H1 (cell line): ENCODE data around the gene CCDC92B. TPM values are rescaled to one million over a fixed set of nuclear protein-coding genes. Genes with fewer than 3 reads are reported as not detected.

ENCODE experiments used
- CBX5 ChIP-seq: fragments of 300-800, 300-1000 bp; sonication (generic); IDR thresholded peaks from 2 replicates; pipeline ENCODE4 v1.7.1; 2016; ENCODE audit warnings: antibody characterized with exemption, low read length, low read depth
- CEBPB ChIP-seq: IDR thresholded peaks from 2 replicates; pipeline ENCODE4 v1.6.1; 2012; ENCODE audit warnings: low read depth, low read length
- FOSL1 ChIP-seq: IDR thresholded peaks from 2 replicates; pipeline ENCODE4 v1.6.1; 2011; ENCODE audit warnings: mild to moderate bottlenecking, low read depth, low read length, moderate library complexity; ENCODE audit not compliant: insufficient read depth
- HDAC2 ChIP-seq, 2 experiments: fragments of 300-600 bp in 1 of 2; sonication (generic) in 1 of 2; IDR thresholded peaks; 2 replicates each; pipeline ENCODE4 v1.6.1; 2011 to 2012; ENCODE audit warnings: low read depth in 2 of 2, low read length in 2 of 2, mild to moderate bottlenecking in 2 of 2, moderate library complexity in 2 of 2, borderline replicate concordance in 1 of 2, inconsistent platforms in 1 of 2
- HDAC6 ChIP-seq: IDR thresholded peaks from one replicate; pipeline ENCODE4 v1.7.1; 2012; ENCODE audit warnings: low read depth, mild to moderate bottlenecking, inconsistent platforms, low read length, moderate library complexity
- RFX5 ChIP-seq: IDR thresholded peaks from 2 replicates; pipeline ENCODE4 v1.6.1; 2011; ENCODE audit warnings: low read depth, low read length, improper control_type of control experiment, borderline replicate concordance
- SAP30 ChIP-seq: fragments of 300-600 bp; sonication (generic); IDR thresholded peaks from 2 replicates; pipeline ENCODE4 v1.7.1; 2012; ENCODE audit warnings: low read length, moderate library complexity, mild to moderate bottlenecking, inconsistent platforms; ENCODE audit not compliant: insufficient read depth, insufficient replicate concordance
- SIX5 ChIP-seq: IDR thresholded peaks from 2 replicates; pipeline ENCODE4 v1.6.1; 2011; ENCODE audit warnings: mild to moderate bottlenecking, low read depth, low read length
- SP1 ChIP-seq: IDR thresholded peaks from 2 replicates; pipeline ENCODE4 v1.6.1; 2011; ENCODE audit warnings: low read depth, low read length
- polyA plus RNA-seq, 7 experiments: library from polyadenylated mRNA; depleted of rRNA in 3 of 7; stranded (reverse) in 5 of 7; unstranded in 2 of 7; fragments of >200 nt in 5 of 7; fragments of 200-250 nt in 2 of 7; gene quantifications; 1 replicate in 5 of 7; 2 replicates in 1 of 7; 4 replicates in 1 of 7; pipeline versions ENCODE4 v1.2.1 to v1.2.3, GENCODE V29; 2011 to 2013; ENCODE audit warnings: missing spikeins in 2 of 7, mixed read lengths in 2 of 7
- total RNA-seq: library from RNA; stranded (reverse); fragmentation: NEBNext Ultra II Directional; extraction: Animal tissue kit (Norgen Biotek cat#: 25700); gene quantifications from 2 replicates; pipeline ENCODE4 v1.2.1, GENCODE V29; 2021

CCDC92B gene
- total and polyA plus RNA-seq, 2 of the 8 experiments (the other 6 are each of a cell fraction or from before 2014, with no cell fraction given) = 5.5 to 12.1 TPM

GRCh38 chr17:2796164-2797125 is 47.0 kb upstream of the CCDC92B start, which contains the start of gene RAP1GAP2 (continued):
- TF ChIP-seq RFX5 (no peak), HDAC6 (no peak), SAP30 (no peak), FOSL1 (no peak), HDAC2 (IDR thresholded peaks at IDR 0.05; ENCODE audit: borderline replicate concordance in 1 of 2, low read depth in 2 of 2, low read length in 2 of 2) (no peak), SP1 (no peak), SIX5 (no peak), CEBPB (no peak), CBX5 (no peak)
